AG08396 (cell line): ENCODE results near the gene RIN2.
"Not testable (repeated sequence)": the region's sequence is repeated elsewhere in the genome, so short reads cannot be mapped to it uniquely, and the experiment has no call there.

Experiments
- DNase-seq: peaks from one replicate; pipeline ENCODE4 v3.0.0; 2012; ENCODE audit warnings: low spot score, mixed read lengths

Gene RIN2

GRCh38 chr20:19737025-19737424, 21.0 kb upstream of the RIN2 start:
- no peak for DNase-seq

GRCh38 chr20:19738951-19739350, 19.1 kb upstream of the RIN2 start:
- no peak for DNase-seq

GRCh38 chr20:19739351-19739750, 18.7 kb upstream of the RIN2 start:
- DNase-seq: no peak

- no peak for DNase-seq
Observed at GRCh38 chr20:19740512-19740911, 17.5 kb upstream of the RIN2 start.

- no peak for DNase-seq
Observed at GRCh38 chr20:19741924-19742323, 16.1 kb upstream of the RIN2 start.

GRCh38 chr20:19742974-19743639, 15.0 kb upstream of the RIN2 start:
- DNase-seq: no peak

- no peak for DNase-seq
Observed at GRCh38 chr20:19743640-19743995, 14.4 kb upstream of the RIN2 start.

GRCh38 chr20:19745106-19745505, 13.0 kb upstream of the RIN2 start:
- DNase-seq: no peak

GRCh38 chr20:19745584-19745983, 12.5 kb upstream of the RIN2 start:
- DNase-seq: no peak

GRCh38 chr20:19746396-19746795, 11.7 kb upstream of the RIN2 start:
- no peak for DNase-seq

GRCh38 chr20:19747903-19748302, 10.2 kb upstream of the RIN2 start:
- DNase-seq: no peak

- no peak for DNase-seq
Observed at GRCh38 chr20:19748681-19749080, 9.4 kb upstream of the RIN2 start.

- DNase-seq: no peak
Observed at GRCh38 chr20:19749618-19750071, 8.4 kb upstream of the RIN2 start.

- DNase-seq: no peak
Observed at GRCh38 chr20:19750101-19750606, 7.9 kb upstream of the RIN2 start.

GRCh38 chr20:19750907-19751636, 7.0 kb upstream of the RIN2 start:
- DNase-seq: no peak

- DNase-seq: not testable (repeated sequence)
Observed at GRCh38 chr20:19754201-19754600, 3.9 kb upstream of the RIN2 start.

GRCh38 chr20:19756761-19757486, 1.1 kb upstream of the RIN2 start:
- DNase-seq: peak; percentile 16

- peak; percentile 98 for DNase-seq
Observed at GRCh38 chr20:19757487-19758132, 448 bp upstream of the RIN2 start.

- DNase-seq: peak; percentile 49
Observed at GRCh38 chr20:19758501-19759331, 658 bp downstream of the RIN2 start.

GRCh38 chr20:19760371-19760721, 2.3 kb downstream of the RIN2 start:
- DNase-seq: no peak

- DNase-seq: no peak
Observed at GRCh38 chr20:19761326-19761725, 3.3 kb downstream of the RIN2 start.

- DNase-seq: no peak
Observed at GRCh38 chr20:19761841-19762240, 3.8 kb downstream of the RIN2 start.
